ENCODE measurements around the gene EHBP1.

The EHBP1 gene

DNA sequence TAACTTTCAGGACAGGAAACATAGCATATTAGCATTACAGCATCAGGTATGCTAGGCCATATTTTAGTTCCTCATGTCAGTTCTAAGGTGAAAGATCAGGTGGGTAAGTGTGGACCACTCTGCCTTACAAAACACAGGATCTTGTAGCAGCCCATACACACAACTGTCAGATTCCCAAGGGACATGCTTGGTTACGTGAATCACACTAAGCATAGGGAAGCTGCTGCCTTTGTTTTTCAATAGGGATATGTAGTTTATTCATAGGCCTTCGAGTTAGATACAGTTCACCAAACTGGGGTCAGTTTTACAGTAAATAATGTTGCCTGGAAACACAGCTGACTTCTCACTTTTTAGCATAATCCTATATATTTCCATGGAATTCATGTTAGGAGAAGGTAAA, 229.0 kb downstream of the EHBP1 start:
- TF ChIP-seq, protein P1, sequence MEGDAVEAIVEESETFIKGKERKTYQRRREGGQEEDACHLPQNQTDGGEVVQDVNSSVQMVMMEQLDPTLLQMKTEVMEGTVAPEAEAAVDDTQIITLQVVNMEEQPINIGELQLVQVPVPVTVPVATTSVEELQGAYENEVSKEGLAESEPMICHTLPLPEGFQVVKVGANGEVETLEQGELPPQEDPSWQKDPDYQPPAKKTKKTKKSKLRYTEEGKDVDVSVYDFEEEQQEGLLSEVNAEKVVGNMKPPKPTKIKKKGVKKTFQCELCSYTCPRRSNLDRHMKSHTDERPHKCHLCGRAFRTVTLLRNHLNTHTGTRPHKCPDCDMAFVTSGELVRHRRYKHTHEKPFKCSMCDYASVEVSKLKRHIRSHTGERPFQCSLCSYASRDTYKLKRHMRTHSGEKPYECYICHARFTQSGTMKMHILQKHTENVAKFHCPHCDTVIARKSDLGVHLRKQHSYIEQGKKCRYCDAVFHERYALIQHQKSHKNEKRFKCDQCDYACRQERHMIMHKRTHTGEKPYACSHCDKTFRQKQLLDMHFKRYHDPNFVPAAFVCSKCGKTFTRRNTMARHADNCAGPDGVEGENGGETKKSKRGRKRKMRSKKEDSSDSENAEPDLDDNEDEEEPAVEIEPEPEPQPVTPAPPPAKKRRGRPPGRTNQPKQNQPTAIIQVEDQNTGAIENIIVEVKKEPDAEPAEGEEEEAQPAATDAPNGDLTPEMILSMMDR (IDR thresholded peaks at IDR 0.05; ENCODE audit: low read depth, low read length, missing control alignments), result no peak
- DNase-seq (ENCODE audit: extremely low read depth, low read depth), result no peak
- no peak overlapping the region for H3K4me3 ChIP-seq (replicated peaks; ENCODE audit: low read depth, low read length)

DNA sequence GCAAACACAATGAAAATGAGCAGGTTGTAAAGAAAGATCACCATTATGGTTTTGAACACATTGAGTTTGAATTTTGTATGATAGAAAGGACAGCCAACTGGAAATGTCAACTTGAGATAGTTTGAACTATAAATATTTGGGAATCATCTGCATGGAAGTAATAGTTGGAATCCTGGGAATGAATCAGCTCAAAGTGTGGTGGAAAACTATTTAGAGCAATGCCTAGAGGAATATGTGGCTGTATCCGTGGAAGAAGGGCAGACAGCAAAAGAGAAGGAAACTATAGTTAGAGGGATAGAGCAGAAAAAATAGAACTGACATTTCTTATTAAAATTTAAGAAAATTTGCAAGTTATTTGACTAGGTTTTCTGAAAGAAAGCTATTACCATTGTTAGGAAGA, 232.6 kb downstream of the EHBP1 start:
- TF ChIP-seq, protein P1 (IDR thresholded peaks at IDR 0.05; ENCODE audit: low read depth, low read length, missing control alignments), result no peak
- no peak overlapping the region for H3K4me3 ChIP-seq (replicated peaks; ENCODE audit: low read depth, low read length)
- DNase-seq (ENCODE audit: extremely low read depth, low read depth), result no peak

DNA sequence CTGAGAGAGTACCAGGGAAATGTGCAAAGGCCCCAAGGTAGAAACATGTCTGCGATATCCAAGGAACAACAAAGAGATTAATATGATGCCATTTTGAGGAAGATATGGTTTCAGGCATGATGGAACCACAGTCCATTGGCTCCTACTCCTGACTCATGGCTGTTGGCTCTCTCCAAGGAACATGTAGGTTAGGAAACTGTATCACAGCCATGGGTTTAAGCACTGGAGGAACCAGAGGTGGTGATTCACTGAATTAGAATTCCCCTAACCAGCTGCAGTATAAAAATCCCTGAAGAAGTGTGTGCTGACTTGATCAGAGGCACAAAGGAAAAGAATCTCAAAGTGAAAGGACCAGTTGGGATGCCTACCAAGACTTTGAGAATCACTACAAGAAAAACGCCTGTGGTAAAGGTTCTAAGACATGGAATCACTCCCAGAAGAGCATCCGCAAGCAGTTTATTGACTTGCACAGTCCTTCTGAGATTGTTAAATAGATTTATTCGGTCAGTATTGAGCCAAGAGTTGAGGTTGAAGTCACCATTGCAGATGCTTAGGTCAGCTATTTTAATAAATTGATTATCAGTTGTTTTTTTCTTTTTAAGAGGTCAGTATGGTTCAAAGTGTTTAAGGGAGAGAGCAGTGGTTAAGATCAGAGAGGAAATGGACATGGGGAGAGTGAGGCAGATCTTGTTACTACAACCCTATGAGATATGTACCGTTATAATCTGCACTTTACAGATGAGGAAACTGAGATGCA, 234.4 kb downstream of the EHBP1 start:
- TF ChIP-seq, protein P1 (IDR thresholded peaks at IDR 0.05; ENCODE audit: low read depth, low read length, missing control alignments), result no peak
- DNase-seq (ENCODE audit: extremely low read depth, low read depth), result peak; percentile 11
- H3K4me3 ChIP-seq (replicated peaks; ENCODE audit: low read depth, low read length), result no peak overlapping the region

DNA sequence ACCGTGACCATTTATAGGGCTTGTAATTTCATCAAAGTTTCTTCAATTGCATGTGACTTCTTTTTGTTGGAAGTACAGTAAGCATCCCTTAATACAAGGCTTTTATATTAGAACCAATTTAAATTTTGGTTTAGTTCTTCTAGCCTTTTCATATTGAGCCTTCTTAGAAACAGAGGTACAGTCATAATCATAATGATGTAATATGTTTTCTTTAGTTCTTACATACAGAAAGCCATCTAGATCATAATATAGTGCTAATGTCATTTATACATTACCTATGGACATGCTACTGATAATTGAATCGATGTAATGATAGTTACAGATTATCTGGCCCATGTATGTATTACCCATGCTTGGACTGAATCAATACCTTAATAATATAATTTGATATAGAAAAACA, 235.2 kb downstream of the EHBP1 start:
- no peak for DNase-seq (ENCODE audit: extremely low read depth, low read depth)
- H3K4me3 ChIP-seq (replicated peaks; ENCODE audit: low read depth, low read length), result no peak overlapping the region
- TF ChIP-seq, protein P1 (IDR thresholded peaks at IDR 0.05; ENCODE audit: low read depth, low read length, missing control alignments), result no peak

DNA sequence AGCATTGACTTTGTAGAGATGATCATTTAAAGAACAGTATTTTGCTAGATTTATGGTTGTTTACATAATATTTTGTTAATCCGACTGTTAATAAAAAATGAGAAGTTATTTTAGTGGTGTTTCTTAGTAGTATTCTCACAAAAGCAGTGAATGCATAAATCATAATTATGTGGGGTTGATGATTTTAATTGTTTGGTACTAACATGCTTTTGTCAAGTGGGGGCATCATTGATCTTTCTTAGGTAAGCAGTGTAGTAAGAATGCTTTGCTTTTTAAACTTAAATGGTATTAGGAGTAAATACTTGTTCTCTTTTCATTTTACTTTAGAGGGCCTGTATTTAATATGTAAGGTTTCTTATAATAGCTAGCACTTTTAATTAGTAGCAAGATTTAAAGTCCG, 235.9 kb downstream of the EHBP1 start:
- no peak overlapping the region for H3K4me3 ChIP-seq (replicated peaks; ENCODE audit: low read depth, low read length)
- TF ChIP-seq, protein P1 (IDR thresholded peaks at IDR 0.05; ENCODE audit: low read depth, low read length, missing control alignments), result no peak
- DNase-seq (ENCODE audit: extremely low read depth, low read depth), result no peak

DNA sequence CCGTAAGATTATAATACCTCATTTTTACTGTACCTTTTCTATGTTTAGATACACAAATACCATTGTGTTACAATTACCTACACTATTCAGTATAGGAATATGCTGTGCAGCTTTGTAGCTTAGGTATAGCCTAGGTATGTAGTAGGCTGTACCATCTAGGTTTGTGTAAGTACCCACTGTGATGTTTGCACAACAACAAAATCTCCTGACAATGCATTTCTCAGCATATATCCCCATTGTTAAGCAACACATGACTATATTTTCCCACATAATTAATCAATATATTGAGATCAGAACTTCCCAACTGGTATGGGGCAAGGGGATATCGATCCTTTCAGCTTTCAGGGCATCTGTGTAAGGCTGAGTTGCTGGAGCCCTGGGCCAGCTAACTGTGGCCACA, 238.8 kb downstream of the EHBP1 start:
- no peak for DNase-seq (ENCODE audit: extremely low read depth, low read depth)
- TF ChIP-seq, protein P1 (IDR thresholded peaks at IDR 0.05; ENCODE audit: low read depth, low read length, missing control alignments), result no peak
- no peak overlapping the region for H3K4me3 ChIP-seq (replicated peaks; ENCODE audit: low read depth, low read length)

DNA sequence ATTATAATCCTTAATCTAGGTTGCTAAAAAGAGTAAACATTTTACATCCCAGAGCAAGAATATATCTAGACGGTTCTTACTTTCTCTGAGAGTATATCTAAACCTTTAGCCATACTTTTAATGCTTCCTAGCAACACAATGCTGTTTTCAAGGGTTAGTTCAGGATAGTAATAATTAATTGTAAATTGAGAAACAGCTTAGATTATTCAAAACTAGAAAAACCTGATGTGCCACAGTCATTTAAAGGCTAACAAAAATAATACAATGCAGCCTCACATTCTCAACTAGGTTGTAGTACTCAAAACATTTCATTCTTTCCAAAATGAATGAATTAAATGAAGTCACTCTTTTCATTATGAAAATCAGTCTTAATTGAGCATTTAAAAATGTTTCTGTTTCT, 241.9 kb downstream of the EHBP1 start:
- no peak overlapping the region for H3K4me3 ChIP-seq (replicated peaks; ENCODE audit: low read depth, low read length)
- DNase-seq (ENCODE audit: extremely low read depth, low read depth), result no peak

More for the DNA sequence above, 241.9 kb downstream of the EHBP1 start:
- TF ChIP-seq, protein P1 (IDR thresholded peaks at IDR 0.05; ENCODE audit: low read depth, low read length, missing control alignments), result no peak

All from HFF-Myc (cell line).